Coronary artery (tissue), 2 donors: Measurements from ENCODE around the gene CRABP2.

ENCODE experiments used
- DNase-seq: peaks from one replicate; pipeline ENCODE4 v3.0.0-alpha.2; 2017; ENCODE audit warnings: low spot score
- H3K27ac ChIP-seq, 2 donors: fragments of 200-600 bp; sonication (generic); one replicate each; pipeline ENCODE4 v1.5.1; 2016 to 2019
- H3K4me3 ChIP-seq: fragments of 200-600 bp; sonication (generic); 2 replicates; pipeline ENCODE4 v1.5.1; 2016; ENCODE audit warnings: mild to moderate bottlenecking, moderate library complexity
- TF ChIP-seq, protein P1 (sequence below): fragments of 200-600 bp; sonication (generic); IDR thresholded peaks from one replicate; pipeline ENCODE4 v1.5.1; 2019; ENCODE audit warnings: antibody characterized with exemption

CRABP2 gene

DNA sequence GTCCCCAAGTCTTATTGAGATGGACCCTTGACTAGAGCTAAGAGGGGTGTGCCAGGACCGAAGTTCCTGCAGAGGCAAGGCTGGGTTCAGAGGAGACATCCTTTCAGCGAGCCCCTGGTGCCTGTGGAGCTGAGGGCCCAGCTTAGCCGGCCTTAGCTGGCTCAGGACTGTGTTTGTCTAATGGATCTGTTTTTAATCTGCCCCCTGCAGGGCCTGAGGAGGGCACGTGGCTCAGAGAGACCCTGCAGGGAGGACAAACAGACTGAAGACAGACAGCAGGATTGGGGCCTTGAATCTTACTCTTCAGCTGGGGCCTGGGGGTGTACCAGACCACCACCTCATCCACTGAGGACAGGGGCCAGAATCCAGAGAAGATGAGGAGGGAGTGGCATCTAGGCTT is 1.6 kb downstream of the CRABP2 start:
- TF ChIP-seq, protein P1, sequence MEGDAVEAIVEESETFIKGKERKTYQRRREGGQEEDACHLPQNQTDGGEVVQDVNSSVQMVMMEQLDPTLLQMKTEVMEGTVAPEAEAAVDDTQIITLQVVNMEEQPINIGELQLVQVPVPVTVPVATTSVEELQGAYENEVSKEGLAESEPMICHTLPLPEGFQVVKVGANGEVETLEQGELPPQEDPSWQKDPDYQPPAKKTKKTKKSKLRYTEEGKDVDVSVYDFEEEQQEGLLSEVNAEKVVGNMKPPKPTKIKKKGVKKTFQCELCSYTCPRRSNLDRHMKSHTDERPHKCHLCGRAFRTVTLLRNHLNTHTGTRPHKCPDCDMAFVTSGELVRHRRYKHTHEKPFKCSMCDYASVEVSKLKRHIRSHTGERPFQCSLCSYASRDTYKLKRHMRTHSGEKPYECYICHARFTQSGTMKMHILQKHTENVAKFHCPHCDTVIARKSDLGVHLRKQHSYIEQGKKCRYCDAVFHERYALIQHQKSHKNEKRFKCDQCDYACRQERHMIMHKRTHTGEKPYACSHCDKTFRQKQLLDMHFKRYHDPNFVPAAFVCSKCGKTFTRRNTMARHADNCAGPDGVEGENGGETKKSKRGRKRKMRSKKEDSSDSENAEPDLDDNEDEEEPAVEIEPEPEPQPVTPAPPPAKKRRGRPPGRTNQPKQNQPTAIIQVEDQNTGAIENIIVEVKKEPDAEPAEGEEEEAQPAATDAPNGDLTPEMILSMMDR, result no peak
- no peak overlapping the region for H3K27ac ChIP-seq
- no peak overlapping the region for H3K4me3 ChIP-seq
- no peak for DNase-seq

GRCh38 chr1:156703336-156703735 is 2.0 kb downstream of the CRABP2 start:
- H3K27ac ChIP-seq, result no peak overlapping the region
- TF ChIP-seq, protein P1, result no peak
- DNase-seq, result no peak
- H3K4me3 ChIP-seq, result no peak overlapping the region

GRCh38 chr1:156700736-156701531 is 4.4 kb downstream of the CRABP2 start:
- no peak for DNase-seq
- TF ChIP-seq, protein P1, result no peak
- no peak overlapping the region for H3K4me3 ChIP-seq
- no peak overlapping the region for H3K27ac ChIP-seq

- no peak for DNase-seq
- no peak overlapping the region for H3K4me3 ChIP-seq
- TF ChIP-seq, protein P1, result no peak
- H3K27ac ChIP-seq, result no peak overlapping the region
These were observed 6.4 kb downstream of the CRABP2 start for GRCh38 chr1:156698995-156699394.

- Histone ChIP-seq H3K27ac (no peak overlapping the region), H3K4me3 (no peak overlapping the region)
- TF ChIP-seq, protein P1, result no peak
- no peak for DNase-seq
These were observed 7.9 kb downstream of the CRABP2 start for GRCh38 chr1:156697481-156697880.

DNA sequence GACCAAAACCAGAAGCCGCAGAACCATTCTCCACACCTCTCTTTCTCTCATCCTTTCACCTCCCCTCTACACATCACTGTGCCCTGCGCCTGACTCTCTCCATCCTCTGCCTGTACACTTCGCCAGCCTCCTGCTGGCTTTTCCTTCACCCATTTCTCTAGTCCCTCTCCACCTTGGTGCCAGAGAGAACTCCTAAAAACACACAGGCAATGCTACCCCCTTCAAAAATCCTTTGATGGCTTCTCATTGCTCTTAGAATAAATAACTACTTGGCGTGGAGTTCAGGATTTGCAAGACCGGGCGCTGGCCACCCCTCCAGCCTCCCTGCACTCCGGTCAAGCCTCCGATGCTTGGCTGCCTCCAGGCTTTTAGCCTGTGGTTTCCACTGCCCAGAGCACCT is 8.6 kb downstream of the CRABP2 start:
- Histone ChIP-seq H3K27ac (no peak overlapping the region), H3K4me3 (no peak overlapping the region)
- TF ChIP-seq, protein P1, result no peak
- no peak for DNase-seq

- Histone ChIP-seq H3K4me3 (no peak overlapping the region), H3K27ac (no peak overlapping the region)
- no peak for DNase-seq
- TF ChIP-seq, protein P1, result no peak
These were observed 10.8 kb downstream of the CRABP2 start for GRCh38 chr1:156694690-156694962.
